PC-9 (cell line): ENCODE data around the gene ARHGAP40. TPM values are rescaled to one million over a fixed set of nuclear protein-coding genes. Genes with fewer than 3 reads are reported as not detected.

Source experiments
- BruUV-seq: library from RNA; stranded (reverse); fragments of 400-500 nt; replicated peaks from 2 replicates; lab custom pipeline; 2021; lab: Mats Ljungman, UMichigan
- CTCF ChIA-PET: fragments of 300-600 bp; sonication (Branson Sonifier 250); formaldehyde crosslinking; loops from one replicate; lab custom pipeline; 2022; ENCODE audit warnings: antibody characterized with exemption; lab: Charles Lee
- POLR2A ChIA-PET: fragments of 300-600 bp; sonication (Branson Sonifier 250); formaldehyde crosslinking; loops from one replicate; lab custom pipeline; 2022; ENCODE audit warnings: antibody characterized with exemption; ENCODE audit not compliant: unreplicated experiment; lab: Charles Lee
- DNase-seq, 2 experiments: peaks; one replicate each; pipeline versions ENCODE4 v3.0.0 to v3.0.0-alpha.2; 2015 to 2022; ENCODE audit warnings: mixed read lengths in 1 of 2
- H2AFZ ChIP-seq: fragments of 200-600 bp; sonication (generic); 2 replicates; pipeline ENCODE4 v1.8.1; 2017; ENCODE audit warnings: antibody characterized with exemption
- H3F3A ChIP-seq: fragments of 200-600 bp; sonication (generic); 2 replicates; pipeline ENCODE4 v1.8.1; 2017; ENCODE audit warnings: antibody characterized with exemption, mild to moderate bottlenecking, low read depth; ENCODE audit not compliant: insufficient read depth
- H3K27ac ChIP-seq: fragments of 200-600 bp; sonication (generic); 2 replicates; pipeline ENCODE4 v1.6.1; 2016; ENCODE audit warnings: mixed run types
- H3K27me3 ChIP-seq: fragments of 200-600 bp; sonication (generic); 2 replicates; pipeline ENCODE4 v1.6.1; 2016; ENCODE audit warnings: low read depth, mixed run types; ENCODE audit not compliant: insufficient read depth
- H3K36me3 ChIP-seq: fragments of 200-600 bp; sonication (generic); 2 replicates; pipeline ENCODE4 v1.6.1; 2016; ENCODE audit warnings: low read depth, mixed run types
- H3K4me1 ChIP-seq: fragments of 200-600 bp; sonication (generic); replicated peaks from 2 replicates; pipeline ENCODE4 v1.6.1; 2016; ENCODE audit warnings: mixed run types; ENCODE audit not compliant: insufficient read depth
- H3K4me2 ChIP-seq: fragments of 200-600 bp; sonication (generic); 2 replicates; pipeline ENCODE4 v1.6.1; 2017; ENCODE audit warnings: mixed run types
- H3K4me3 ChIP-seq: fragments of 200-600 bp; sonication (generic); 2 replicates; pipeline ENCODE4 v1.6.1; 2016; ENCODE audit warnings: mixed run types
- H3K79me2 ChIP-seq: fragments of 200-600 bp; sonication (generic); 2 replicates; pipeline ENCODE4 v1.6.1; 2017; ENCODE audit warnings: low read depth, mixed run types
- H3K9me2 ChIP-seq: fragments of 200-600 bp; sonication (generic); 2 replicates; pipeline ENCODE4 v1.8.1; 2017; ENCODE audit warnings: mild to moderate bottlenecking; ENCODE audit not compliant: insufficient read depth
- H3K9me3 ChIP-seq: fragments of 200-600 bp; sonication (generic); 2 replicates; pipeline ENCODE4 v1.8.1; 2016; ENCODE audit warnings: low read depth; ENCODE audit not compliant: insufficient read depth
- H4K20me1 ChIP-seq: fragments of 200-600 bp; sonication (generic); 2 replicates; pipeline ENCODE4 v1.8.1; 2017; ENCODE audit not compliant: insufficient read depth
- CTCF ChIP-seq: fragments of 200-600 bp; sonication (generic); conservative IDR thresholded peaks from 2 replicates; pipeline ENCODE4 v1.6.1; 2017; ENCODE audit warnings: mixed run types, antibody characterized with exemption, mild to moderate bottlenecking, moderate library complexity
- EZH2 ChIP-seq: fragments of 200-600 bp; sonication (generic); IDR thresholded peaks from 2 replicates; pipeline ENCODE4 v1.8.0; 2017; ENCODE audit warnings: antibody characterized with exemption, low read depth
- intact Hi-C: fragments of 100-400 bp; cut with micrococcal nuclease; formaldehyde crosslinking; loops from one replicate; pipeline ENCODE4 v1.10.0; 2022; ENCODE audit not compliant: unreplicated experiment
- total RNA-seq: library from RNA; stranded (reverse); gene quantifications from 2 replicates; pipeline ENCODE4 v1.2.3, GENCODE V29; 2021

Gene ARHGAP40
- total RNA-seq, 1 experiment from 2014 or later: 0.92 TPM

- Histone ChIP-seq H4K20me1 (no peaks in the 10 kb centered on the region), H3K4me2 (peak overlapping the region; percentile 65), H3K79me2 (no peaks in the 10 kb centered on the region), H3K4me1 (peaks cover 50% of the 10 kb centered on the region), H3K4me3 (no peak overlapping the region), H3F3A (peaks cover 15% of the 10 kb centered on the region), H3K27me3 (no peaks in the 10 kb centered on the region), H3K36me3 (no peaks in the 10 kb centered on the region), H2AFZ (peak overlapping the region; percentile 49; the same call in 1 of the 2 replicates), H3K9me3 (no peaks in the 10 kb centered on the region), H3K27ac (peak overlapping the region; percentile 82), H3K9me2 (no peaks in the 10 kb centered on the region)
- CTCF ChIA-PET: no interaction called here
- TF ChIP-seq EZH2 (no peak), CTCF (no peak)
- intact Hi-C loops: no loop called here
- peak; percentile 97 to 98 for DNase-seq
- POLR2A ChIA-PET: interaction anchor here (0.6 to 0.8 kb wide), 2 partner anchors 126 to 191 kb away, joined by 4 to 7 read pairs; no protein-coding TSS in a partner anchor
- BruUV-seq: no TSS peak
These were observed 2.2 kb upstream of the ARHGAP40 start for GRCh38 chr20:38599410-38599882.

- Histone ChIP-seq H3K9me3 (no peaks in the 10 kb centered on the region), H3K4me1 (peaks cover 53% of the 10 kb centered on the region), H3K9me2 (no peaks in the 10 kb centered on the region), H3K36me3 (no peaks in the 10 kb centered on the region), H2AFZ (peak overlapping the region; percentile 49; the same call in 1 of the 2 replicates), H3K4me2 (peak overlapping the region; percentile 65), H4K20me1 (no peaks in the 10 kb centered on the region), H3K4me3 (no peak overlapping the region), H3K27me3 (no peaks in the 10 kb centered on the region), H3F3A (peaks cover 18% of the 10 kb centered on the region), H3K79me2 (no peaks in the 10 kb centered on the region), H3K27ac (peak overlapping the region; percentile 82)
- TF ChIP-seq EZH2 (no peak), CTCF (no peak)
- peak in 1 of 2 experiments; percentile 22 for DNase-seq
- CTCF ChIA-PET: no interaction called here
- BruUV-seq: no TSS peak
- intact Hi-C loops: no loop called here
- POLR2A ChIA-PET: no interaction called here
These were observed 1.6 kb upstream of the ARHGAP40 start for GRCh38 chr20:38600057-38600456.

- no peak for TF ChIP-seq CTCF
- TF ChIP-seq EZH2: no peak
- Histone ChIP-seq H3K4me2 (peak overlapping the region; percentile 55), H3K36me3 (no peaks in the 10 kb centered on the region), H2AFZ (peak overlapping the region; percentile 46), H3K9me2 (no peaks in the 10 kb centered on the region), H3F3A (peaks cover 32% of the 10 kb centered on the region), H3K9me3 (no peaks in the 10 kb centered on the region), H3K27ac (no peak overlapping the region), H3K4me1 (peaks cover 66% of the 10 kb centered on the region), H3K27me3 (no peaks in the 10 kb centered on the region), H3K4me3 (peak overlapping the region; percentile 44; the same call in 1 of the 2 replicates), H3K79me2 (no peaks in the 10 kb centered on the region), H4K20me1 (no peaks in the 10 kb centered on the region)
- ChIA-PET CTCF (no interaction called here), POLR2A (no interaction called here)
- intact Hi-C loops: no loop called here
- DNase-seq: peak in 1 of 2 experiments; percentile 25
- BruUV-seq: no TSS peak
These were observed 574 bp downstream of the ARHGAP40 start for GRCh38 chr20:38602185-38602581.
